ENCODE data around the gene TTC28.

Gene TTC28

DNA sequence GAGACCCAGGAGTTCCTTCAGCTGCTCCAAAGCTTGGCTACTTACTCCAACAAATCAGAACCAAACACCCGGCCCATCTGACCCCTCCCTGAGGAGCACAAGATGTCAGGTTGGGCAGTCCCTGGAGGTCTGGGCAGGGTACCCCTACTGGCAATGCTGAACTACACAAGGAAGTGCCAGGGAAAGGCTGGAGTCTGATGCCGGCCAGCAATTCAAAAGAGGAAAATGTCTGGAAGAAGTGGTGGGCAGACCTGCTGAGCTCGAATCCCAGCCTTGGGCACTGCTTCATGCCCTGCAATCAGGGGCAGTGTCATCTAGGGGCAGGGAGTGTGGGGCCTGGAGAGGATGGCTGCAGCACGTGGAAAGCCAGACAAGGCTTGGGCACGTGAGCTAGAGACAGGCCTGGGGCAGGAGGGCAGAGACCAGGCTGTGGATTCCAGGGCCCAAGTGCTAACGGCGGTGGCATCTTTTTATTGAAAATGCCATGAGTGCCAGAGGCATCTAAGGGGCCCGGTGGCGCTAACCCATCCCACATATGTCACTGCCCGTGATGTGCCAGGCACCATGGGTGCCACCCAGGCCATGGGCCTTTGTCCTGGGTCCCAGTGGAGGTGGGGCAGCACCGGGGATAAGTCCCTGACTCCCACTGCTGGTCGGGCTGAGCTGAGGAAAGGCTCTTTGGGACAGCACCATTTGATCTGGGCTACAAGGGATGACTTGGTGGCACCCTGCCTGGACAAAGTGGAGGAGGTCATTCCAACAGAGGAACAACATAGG is 662.7 kb downstream of the TTC28 start:
- DNase-seq (ENCODE audit: low read depth, low spot score), result no peak
- no peak overlapping the region for H3K4me3 ChIP-seq (ENCODE audit: low read length)

DNA sequence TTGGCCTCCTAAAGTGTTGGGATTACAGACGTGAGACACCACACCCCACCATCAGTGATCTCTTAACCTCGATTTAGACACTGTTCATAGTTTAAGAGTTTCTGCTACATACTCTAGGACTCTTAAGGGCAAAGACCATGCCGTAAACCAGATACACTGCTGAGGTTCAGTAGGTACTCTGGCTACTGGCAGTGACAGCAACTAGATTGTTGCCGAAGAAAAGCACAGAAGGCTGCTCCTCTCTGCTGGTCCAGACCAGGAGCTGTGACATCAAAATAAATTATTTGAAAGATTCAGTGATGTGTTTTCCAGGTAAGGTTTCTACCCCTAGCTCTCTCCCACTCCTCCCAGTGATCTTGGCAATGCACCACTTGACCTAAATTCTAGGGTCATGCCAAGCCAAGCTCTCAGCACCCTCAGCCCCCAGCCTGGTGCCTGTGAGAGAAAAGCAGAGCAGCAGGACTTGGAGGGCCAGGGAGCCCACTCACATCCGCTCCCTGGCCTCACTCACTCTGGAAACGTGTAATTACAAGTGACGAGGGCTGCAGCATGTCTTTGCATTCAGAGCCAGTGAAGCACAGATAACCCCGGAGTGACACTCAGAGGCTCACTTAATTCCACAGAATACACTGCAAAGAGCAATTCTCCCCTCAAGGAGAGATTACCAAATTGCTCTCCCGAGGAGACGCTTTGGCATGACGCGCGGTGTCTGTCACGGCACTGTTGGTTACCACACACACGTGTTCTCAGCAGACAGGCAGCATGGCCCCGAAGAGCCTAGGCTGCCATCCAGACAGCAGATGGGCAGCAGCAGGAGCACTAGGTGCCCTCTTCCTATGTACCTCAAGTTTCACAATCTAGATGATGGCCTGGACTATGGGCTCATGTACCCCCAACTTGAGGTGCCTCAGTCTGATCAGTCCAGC is 663.7 kb downstream of the TTC28 start:
- no peak overlapping the region for H3K4me3 ChIP-seq (ENCODE audit: low read length)
- DNase-seq (ENCODE audit: low read depth, low spot score), result no peak

DNA sequence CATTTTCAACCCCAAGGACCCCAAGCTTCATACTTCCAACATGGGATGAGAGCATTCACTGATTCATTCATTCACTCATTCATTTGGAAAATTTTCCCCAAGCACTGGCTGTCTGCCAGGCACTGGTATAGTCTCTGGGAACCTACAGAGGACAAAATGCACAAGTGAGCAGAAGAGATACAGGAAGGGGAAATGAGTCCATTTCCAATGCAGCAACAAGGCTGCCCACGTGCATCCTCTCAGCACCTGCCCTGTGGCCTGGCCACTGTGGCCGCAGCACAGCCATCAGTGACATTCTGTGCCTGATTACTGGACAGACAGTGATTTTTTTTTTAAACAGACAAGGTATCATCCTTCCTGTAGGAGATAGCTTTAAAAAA is 664.6 kb downstream of the TTC28 start:
- DNase-seq (ENCODE audit: low read depth, low spot score), result no peak
- H3K4me3 ChIP-seq (ENCODE audit: low read length), result no peak overlapping the region

DNA sequence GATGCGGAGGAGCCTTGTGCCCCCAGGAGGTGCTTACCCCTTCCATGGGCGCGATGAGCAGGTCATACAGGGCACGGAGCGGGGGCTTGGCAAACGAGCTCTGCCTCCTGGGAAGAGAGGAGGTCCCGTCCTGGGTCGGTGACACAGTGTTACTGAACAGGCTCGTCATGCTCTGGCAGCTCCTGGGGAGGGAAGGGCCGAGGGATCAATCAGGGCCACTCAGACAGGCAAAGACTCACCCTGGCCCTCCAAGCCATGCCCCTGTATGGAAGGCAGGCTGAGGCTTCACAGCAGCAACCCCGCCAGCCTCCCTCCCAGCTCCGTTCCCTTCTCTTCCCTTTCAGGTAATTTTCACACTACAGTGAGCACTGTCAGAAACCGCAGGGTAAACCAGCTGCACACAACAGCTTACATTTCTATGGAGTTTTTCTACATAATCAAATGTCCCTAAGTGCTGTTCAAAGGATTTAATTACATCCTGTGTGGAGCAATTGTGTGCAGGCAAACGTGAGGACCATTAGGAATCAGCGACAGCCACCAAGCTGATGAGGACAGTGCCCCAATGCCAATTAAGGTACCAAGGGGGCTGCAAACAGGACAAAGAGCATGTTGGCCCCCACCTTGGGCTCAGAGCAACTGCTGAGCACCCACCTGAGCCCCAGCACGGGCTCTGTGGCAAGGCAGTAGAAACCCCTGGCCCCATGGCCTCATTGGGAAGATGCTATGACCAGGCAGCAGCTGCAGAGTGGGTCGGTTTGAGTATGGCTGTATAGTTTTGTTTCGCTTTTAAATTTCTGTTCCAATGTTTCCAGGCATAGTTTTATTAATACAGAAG is 665.2 kb downstream of the TTC28 start:
- no peak overlapping the region for H3K4me3 ChIP-seq (ENCODE audit: low read length)
- DNase-seq (ENCODE audit: low read depth, low spot score), result no peak

DNA sequence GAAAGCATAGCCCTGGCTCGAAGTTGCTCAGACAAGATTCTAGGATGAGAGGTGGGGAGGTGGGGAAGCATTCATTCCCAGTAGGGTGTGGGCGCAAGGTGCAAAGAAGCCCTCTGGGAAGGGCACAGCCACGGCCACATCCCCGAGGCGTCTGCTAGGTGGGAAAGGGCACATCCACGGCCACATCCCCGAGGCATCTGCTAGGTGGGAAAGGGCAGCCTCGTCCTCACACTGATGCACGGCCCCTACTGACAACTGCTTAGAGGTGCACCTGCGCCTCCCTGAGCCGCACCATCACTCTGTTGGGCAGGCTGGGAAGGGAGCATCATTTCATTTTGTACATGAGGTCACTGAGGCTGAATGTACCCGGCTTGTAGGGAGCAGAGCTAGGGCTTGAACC is 666.0 kb downstream of the TTC28 start:
- no peak for DNase-seq (ENCODE audit: low read depth, low spot score)
- H3K4me3 ChIP-seq (ENCODE audit: low read length), result no peak overlapping the region

DNA sequence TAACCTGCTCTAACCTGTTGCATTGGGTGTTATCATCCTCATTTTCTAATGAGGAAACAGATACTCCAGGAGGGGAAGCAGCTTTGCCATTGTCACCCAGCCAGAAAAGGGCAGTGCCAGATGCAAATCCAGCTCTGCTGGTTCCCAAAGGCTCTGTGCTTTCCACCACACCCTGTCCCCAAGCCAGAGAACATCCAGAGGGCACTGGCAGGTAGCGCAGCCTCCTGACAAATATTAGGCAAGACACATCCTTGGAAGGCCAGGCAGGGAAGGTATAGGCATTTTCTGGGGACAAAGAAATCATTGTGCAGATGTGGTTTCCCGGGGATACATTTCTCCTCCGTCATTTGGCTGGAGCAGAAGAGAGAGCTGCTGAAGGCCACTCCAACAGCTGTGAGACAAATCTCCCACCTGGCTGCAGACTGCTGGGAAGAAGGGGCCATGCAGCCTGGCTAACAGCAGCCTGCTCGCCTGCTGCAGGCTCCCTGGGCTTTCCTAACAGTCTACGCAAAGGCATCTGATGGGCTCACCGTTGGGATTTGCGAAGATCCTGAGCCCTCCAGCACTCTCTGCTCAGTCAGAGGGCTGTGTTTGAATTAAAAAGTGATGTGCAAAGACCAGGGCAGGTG is 666.7 kb downstream of the TTC28 start:
- DNase-seq (ENCODE audit: low read depth, low spot score), result no peak
- H3K4me3 ChIP-seq (ENCODE audit: low read length), result no peak overlapping the region

DNA sequence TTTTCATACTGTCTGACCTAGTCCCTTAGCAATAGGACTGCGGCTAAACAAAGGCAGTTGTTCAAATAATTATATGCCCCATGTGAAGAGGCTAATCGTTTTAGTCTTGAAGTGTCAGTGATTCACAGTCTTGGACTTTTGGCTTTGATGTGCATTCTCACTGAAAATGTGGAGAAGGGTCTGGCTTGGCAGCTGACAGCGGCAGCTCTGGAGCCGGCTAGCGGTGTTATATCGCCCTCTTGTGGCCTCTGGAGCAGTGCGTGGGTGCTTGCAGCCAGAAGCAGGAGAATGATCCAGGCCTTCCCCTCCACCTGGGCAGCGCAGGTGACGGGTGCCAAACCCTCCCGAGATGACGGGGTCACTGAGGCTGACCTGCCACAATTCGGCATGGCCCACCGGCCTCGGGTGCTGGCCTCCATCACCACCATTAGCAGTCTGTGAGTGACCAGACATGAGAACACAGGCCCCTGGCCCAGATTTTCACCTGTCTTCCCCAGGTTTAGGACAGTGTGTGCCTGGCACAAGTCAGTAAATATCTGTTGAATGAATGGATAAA is 670.3 kb downstream of the TTC28 start:
- no peak overlapping the region for H3K4me3 ChIP-seq (ENCODE audit: low read length)
- peak; percentile 45 for DNase-seq (ENCODE audit: low read depth, low spot score)

DNA sequence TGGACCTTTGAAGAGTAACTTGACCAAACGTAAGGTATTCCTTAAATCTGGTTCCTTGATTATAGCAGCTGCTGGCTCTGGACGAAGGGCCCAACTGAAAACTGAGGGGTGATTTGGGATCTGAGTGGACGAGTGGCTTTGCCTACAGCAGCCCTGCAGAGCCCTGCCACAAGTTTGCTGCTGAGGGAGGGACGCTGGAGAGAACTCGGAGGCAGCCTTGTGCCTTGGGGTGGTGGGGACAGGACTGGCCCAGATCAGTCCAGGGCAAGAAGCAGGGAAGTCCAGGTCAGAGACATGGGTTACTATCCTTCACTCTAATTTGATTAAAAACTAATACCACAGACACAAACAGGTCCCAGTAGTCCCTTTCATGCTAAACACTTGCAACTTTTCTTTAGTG is 671.0 kb downstream of the TTC28 start:
- no peak overlapping the region for H3K4me3 ChIP-seq (ENCODE audit: low read length)
- no peak for DNase-seq (ENCODE audit: low read depth, low spot score)

DNA sequence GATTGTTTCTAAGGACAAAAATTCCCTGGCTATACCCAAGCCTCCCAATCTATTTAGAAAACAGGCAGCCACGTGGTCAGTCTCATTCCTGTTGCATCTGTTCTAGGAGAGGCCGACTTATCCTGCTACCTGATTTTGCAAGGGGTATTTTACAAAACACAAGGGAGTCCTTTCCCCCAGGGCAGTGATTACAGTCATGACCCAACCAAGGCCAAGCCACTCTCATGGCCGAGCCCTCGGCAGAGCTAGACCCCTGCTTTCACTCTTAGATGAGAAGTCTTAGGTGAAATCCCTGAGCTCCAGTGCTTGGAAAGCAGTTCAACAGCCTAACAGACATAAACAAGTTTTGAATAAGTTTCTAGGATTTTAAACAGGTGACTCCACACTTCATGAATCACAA is 671.6 kb downstream of the TTC28 start:
- no peak overlapping the region for H3K4me3 ChIP-seq (ENCODE audit: low read length)
- DNase-seq (ENCODE audit: low read depth, low spot score), result no peak

DNA sequence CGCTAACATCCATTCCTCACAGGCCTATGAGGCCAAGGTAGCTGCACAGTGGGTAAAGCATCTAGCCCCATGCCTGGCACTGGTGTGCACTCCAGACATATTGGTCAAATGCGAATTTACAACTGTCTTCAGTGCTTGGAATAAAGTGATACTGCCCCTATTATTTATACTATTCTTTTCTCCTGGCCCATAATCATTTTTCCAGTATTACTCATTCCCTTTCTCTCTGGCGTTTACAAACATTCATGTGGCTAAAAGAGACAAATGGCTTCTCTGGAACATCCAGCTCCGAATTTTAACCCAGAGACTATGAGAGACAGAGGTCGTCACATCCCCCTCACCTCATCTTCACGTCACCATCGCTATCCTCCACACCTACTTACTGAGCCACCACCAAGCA is 673.4 kb downstream of the TTC28 start:
- DNase-seq (ENCODE audit: low read depth, low spot score), result no peak
- no peak overlapping the region for H3K4me3 ChIP-seq (ENCODE audit: low read length)

DNA sequence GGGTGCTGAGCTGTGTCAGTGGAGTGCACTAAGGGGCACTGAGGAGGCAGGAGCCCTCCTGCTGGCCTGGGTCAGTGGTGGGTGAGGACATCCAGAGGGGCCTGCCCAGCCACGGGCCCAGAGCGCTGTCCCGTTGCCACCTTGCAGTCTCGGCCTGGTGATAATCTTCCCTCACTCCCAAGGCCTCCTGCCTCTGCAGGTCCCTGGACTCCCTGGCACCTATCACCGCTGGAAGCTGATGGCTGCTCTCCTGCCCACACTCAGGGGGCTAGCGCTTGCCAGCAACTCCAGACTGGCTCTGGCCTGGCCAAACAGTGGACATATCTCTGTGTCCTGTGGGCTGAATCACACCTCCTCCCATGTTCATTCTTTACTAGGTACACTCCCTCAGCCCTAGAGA is 674.1 kb downstream of the TTC28 start:
- no peak overlapping the region for H3K4me3 ChIP-seq (ENCODE audit: low read length)

DNA sequence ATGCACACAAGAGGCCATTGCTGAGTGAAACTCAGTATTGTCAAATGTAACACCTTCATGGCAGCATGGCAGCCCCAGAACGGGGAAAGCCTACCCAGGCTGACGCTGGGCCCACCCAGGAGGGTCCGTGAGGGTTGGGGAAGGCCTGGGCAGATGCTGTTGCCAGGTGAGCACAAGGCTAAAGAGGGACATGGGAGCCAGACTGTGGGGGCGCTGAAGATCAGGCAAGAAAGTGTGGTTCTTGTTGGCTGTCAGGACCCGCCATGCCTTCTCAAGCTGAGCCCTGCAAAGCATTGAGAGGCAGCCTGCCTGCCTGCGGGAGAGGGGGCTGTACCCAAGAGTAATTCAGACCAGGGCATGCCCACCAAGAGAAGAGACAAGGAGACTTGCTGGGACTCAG is 675.6 kb downstream of the TTC28 start:
- DNase-seq (ENCODE audit: low read depth, low spot score), result no peak

More for the DNA sequence above, 674.1 kb downstream of the TTC28 start:
- no peak for DNase-seq (ENCODE audit: low read depth, low spot score)

DNA sequence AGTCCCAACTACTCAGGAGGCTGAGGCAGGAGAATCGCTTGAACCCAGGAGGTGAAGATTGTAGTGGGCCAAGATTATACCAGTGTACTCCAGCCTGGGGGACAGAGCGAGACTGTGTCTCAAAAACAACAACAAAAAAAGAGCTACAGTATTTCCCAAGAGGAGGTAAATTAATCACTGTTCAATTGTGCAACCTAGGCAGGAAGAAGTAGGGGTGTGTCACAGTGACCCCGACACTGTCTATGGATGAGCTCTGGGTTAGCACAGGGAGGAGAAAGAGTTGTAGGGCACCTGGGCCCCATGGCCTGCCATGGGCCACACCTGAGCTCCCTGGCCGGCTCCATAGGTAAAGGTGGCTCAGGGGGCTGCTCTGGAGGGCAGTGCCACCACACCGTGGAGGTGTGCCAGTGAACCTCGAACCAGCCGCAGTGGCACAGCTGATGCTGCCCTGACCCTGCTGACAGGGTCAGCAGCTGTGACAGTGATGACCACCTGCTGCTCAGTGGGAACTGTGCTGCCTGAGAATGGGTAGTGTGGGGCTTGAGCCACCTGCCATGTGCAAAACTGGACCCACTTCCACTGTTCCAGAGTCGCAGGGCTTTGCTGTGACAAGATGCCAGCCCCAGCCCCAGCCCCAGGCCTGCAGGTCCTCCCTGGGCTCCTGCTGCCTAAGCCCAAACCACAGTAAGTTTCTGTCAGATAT is 676.6 kb downstream of the TTC28 start:
- DNase-seq (ENCODE audit: low read depth, low spot score), result no peak
- H3K4me3 ChIP-seq (ENCODE audit: low read length), result no peak overlapping the region

More for the DNA sequence above, 675.6 kb downstream of the TTC28 start:
- no peak overlapping the region for H3K4me3 ChIP-seq (ENCODE audit: low read length)

DNA sequence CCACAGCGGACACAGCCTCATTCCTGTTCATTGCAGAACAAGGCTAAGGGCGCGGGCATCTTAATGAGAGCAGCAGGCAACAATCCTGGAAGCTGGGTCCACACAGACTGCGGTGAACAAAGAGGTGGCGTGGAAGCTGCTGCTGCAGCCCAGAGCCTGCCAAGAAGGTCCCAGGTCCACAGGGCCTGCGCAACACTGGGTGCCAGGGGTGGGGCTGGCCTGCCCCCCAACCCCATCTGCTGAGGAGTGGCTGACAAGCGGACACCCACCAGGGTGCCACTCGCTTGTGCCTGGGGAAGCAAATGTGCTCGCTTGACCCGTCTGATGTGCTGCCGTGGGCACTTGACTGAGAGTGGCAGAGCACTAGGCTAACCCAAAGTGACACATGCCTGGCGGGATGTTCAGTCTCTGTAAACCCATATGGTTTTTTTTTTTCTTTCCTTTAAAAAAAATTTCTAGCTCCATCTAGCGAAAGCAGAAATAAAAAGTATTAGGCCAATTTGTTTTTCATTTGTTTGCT is 677.4 kb downstream of the TTC28 start:
- DNase-seq (ENCODE audit: low read depth, low spot score), result no peak
- no peak overlapping the region for H3K4me3 ChIP-seq (ENCODE audit: low read length)

DNA sequence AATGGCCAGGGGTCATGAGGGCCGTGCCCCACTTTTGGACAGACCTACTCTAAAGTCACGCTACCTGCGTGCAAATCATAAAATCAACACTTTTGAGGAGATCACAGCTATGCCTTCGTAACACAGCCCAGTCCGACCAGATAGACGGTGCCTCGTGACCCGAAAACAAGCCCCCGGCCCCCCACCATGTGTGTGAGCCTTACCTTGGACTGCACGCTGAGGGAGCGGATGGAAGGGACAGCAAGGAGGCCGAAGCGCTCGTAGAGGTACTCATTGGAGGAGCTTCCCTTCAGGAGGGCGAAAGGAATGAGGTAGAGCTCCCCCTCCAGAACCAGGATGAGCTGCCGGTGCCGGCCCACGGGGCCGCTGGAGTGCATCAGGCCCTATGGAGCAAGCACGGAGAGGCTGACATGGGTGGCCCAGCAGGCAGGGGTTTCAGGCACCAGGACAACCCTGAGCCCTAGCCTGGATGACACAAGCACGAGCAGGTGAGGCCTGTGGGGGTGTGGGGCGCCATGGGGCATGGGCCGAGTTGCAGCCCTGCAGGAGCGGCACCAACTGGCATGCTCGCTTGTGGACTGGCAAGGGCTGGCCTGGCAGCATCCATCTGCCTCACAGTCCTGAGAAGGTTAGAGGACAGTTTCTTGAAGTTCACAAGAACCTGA is 678.3 kb downstream of the TTC28 start:
- no peak overlapping the region for H3K4me3 ChIP-seq (ENCODE audit: low read length)
- DNase-seq (ENCODE audit: low read depth, low spot score), result no peak

DNA sequence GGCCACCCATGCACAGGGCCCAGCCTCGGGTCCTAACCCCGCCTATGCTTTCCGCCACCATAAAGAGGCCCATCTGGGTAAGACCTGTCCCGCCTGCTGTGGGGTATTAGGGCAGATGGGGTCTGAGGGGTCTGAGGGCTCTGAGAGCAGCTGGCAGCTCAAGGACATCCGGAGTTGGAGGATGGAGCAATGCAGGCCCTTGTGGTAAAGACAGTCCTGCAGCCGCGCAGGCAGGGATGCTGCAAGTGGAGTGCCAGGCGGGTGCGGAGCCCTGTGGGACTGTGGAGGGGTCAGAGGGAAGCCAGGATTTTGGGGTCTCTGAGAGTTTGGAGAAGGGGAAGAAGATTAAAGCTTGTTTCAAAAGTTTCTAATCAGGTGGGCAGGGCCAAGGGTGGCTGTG is 679.3 kb downstream of the TTC28 start:
- no peak for DNase-seq (ENCODE audit: low read depth, low spot score)
- H3K4me3 ChIP-seq (ENCODE audit: low read length), result no peak overlapping the region

DNA sequence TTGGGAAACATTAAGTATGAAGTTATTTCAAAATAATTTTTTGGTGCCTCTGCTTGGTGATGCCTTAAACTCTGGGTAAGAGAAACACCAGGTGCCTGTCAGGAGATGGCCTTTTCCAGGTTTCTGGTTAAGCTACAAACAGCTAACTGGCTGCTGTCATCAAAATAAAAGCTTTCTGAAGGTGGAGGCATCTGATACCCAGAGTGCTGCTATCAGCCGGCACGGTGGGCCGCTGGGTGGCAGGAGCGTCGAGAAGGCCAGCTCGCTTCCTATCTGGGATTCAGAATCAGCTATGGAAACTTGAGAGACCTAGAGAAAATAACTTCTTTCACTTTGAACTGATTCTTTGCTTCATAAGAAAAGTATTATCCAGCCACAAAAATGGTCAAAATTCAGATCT is 679.8 kb downstream of the TTC28 start:
- DNase-seq (ENCODE audit: low read depth, low spot score), result no peak
- no peak overlapping the region for H3K4me3 ChIP-seq (ENCODE audit: low read length)

All from Jurkat, Clone E6-1 (cell line).